Esophagus muscularis mucosa (tissue), 3 donors: Measurements from ENCODE around the gene COQ9.

ENCODE experiments used
- EP300 ChIP-seq: sonication (generic); formaldehyde crosslinking; IDR thresholded peaks from one replicate; pipeline ENCODE4 v1.6.1; 2017; ENCODE audit warnings: antibody characterized with exemption
- TF ChIP-seq, protein P1 (sequence below), 3 experiments: fragments of 200-600 bp in 2 of 3; fragments of 450-650 bp in 1 of 3; sonication (generic) in 2 of 3; IDR thresholded peaks; one replicate each; pipeline ENCODE4 v1.5.1; 2017 to 2019; ENCODE audit warnings: antibody characterized with exemption in 3 of 3, mild to moderate bottlenecking in 2 of 3, moderate library complexity in 1 of 3

DNA sequence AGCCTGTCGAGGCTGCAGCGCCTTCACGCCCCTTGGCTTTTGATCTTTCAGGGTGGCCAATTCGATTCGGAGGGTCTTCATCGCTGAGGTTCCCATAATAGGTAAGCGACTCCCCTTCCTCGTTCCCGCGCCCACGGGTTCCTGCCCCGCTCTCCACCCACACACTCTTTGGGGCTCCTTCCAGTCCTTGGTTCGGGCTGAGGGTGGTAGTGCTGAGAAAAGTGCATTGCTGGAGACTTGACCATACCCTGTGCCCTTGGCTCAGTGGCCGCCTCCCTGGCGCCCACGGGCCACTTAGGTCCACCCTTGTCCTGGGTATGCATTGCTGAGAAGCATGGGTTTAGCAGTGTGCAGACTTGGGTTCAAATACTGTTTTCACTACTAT, 15.7 kb downstream of the COQ9 start:
- TF ChIP-seq, protein P1, sequence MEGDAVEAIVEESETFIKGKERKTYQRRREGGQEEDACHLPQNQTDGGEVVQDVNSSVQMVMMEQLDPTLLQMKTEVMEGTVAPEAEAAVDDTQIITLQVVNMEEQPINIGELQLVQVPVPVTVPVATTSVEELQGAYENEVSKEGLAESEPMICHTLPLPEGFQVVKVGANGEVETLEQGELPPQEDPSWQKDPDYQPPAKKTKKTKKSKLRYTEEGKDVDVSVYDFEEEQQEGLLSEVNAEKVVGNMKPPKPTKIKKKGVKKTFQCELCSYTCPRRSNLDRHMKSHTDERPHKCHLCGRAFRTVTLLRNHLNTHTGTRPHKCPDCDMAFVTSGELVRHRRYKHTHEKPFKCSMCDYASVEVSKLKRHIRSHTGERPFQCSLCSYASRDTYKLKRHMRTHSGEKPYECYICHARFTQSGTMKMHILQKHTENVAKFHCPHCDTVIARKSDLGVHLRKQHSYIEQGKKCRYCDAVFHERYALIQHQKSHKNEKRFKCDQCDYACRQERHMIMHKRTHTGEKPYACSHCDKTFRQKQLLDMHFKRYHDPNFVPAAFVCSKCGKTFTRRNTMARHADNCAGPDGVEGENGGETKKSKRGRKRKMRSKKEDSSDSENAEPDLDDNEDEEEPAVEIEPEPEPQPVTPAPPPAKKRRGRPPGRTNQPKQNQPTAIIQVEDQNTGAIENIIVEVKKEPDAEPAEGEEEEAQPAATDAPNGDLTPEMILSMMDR (IDR thresholded peaks at IDR 0.05), result no peak
- no peak for TF ChIP-seq EP300
